ENCODE data around the gene CEP131. TPM values are rescaled to one million over a fixed set of nuclear protein-coding genes. Genes with fewer than 3 reads are reported as not detected.

The CEP131 gene
- total RNA-seq, 5 donors from 2014 or later (not counting 1 experiment from before 2014, with no cell fraction given), result 9.0 to 15.8 (median 11.2) TPM

GRCh38 chr17:81221371-81221841, 1.4 kb downstream of the CEP131 start:
- CTCF ChIA-PET, result no interaction called here
- H3K27ac Mint-ChIP-seq, result no peak overlapping the region
- no peak for ATAC-seq (replicated peaks in 1 of 4)

DNA sequence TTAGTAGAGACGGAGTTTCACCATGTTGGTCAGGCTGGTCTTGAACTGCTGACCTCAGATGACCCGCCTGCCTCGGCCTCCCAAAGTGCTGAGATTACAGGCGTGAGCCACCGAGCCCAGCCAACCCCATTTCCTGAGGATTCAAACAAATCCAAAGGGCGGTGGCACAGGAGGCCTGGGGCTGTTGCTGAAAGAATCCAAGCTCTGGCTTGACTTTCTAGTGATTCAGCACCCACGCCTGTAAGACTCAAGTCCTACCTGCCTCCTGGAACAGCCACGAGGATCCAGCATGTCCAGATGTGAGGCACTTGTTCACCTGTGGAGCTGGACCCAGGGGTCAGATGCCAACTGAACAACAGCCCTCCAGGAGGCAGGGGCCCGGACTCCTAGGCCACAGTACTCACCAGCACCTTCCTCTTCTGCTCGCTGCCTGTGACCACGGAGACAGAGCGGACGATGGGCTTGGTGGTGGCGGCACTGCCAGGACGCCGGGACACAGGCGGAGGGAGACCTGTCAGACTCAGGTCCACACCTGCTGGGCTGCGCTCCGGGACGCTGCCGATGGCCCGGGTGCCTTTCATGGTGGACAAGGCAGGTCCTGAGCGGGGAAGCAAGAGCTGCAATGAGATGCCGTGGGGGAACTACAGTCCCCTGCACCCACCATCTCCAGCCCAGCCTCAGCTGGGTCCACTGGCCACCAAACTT, 3.1 kb downstream of the CEP131 start:
- H3K4me3 Mint-ChIP-seq, result no peak overlapping the region
- H3K27me3 Mint-ChIP-seq, result no peaks in the 10 kb centered on the region
- peaks cover 8 to 22% of the 10 kb centered on the region in 2 experiments for H3K4me1 ChIP-seq (ENCODE audit: control insufficient read depth in 1 of 2, extremely low read depth in 1 of 2, insufficient read depth in 2 of 2, low read length in 2 of 2)
- no peak for DNase-seq
- ChIA-PET POLR2A (interaction anchor here in 1 of 2 donors (0.6 kb wide), 2 partner anchors 28 to 637 kb away, joined by 3 to 4 read pairs; no protein-coding TSS in a partner anchor), CTCF (interaction anchor here in 1 of 2 donors (0.7 kb wide), 1 partner anchor 204 kb away, joined by 3 read pairs; no protein-coding TSS in a partner anchor)
- no peak overlapping the region for H3K27ac ChIP-seq (ENCODE audit: low read length)
- no peaks in the 10 kb centered on the region for H3K9me3 ChIP-seq
- H3K36me3 Mint-ChIP-seq, result peaks cover 13% of the 10 kb centered on the region
- H3K27me3 ChIP-seq (replicated peaks in 1 of 2; ENCODE audit: control insufficient read depth in 2 of 2, extremely low read depth in 1 of 2, insufficient read depth in 2 of 2, low read length in 1 of 2), result peaks cover 0 to 9% of the 10 kb centered on the region in 2 experiments
- ATAC-seq (replicated peaks in 1 of 4), result no peak
- H3K27ac Mint-ChIP-seq, result no peak overlapping the region
- 96% methylated on average over 19 of the region's 24 CpGs for WGBS (ENCODE audit: insufficient coverage)
- no peak overlapping the region for H3K4me3 ChIP-seq (ENCODE audit: control insufficient read depth in 1 of 2, extremely low read depth in 1 of 2, low read length in 1 of 2)
- H3K4me1 Mint-ChIP-seq, result peaks cover 8 to 17% (median 11%) of the 10 kb centered on the region in 3 donors
- H3K9me3 Mint-ChIP-seq, result no peaks in the 10 kb centered on the region
- H3K36me3 ChIP-seq (ENCODE audit: control insufficient read depth in 2 of 2, extremely low read depth in 1 of 2, insufficient read depth in 1 of 2, low read length in 1 of 2), result peaks cover 0 to 14% of the 10 kb centered on the region in 2 donors

More at GRCh38 chr17:81221371-81221841, 1.4 kb downstream of the CEP131 start:
- Mint-ChIP-seq H3K36me3 (peaks cover 10% of the 10 kb centered on the region), H3K4me3 (peak overlapping the region; percentile 61 to 82 (median 61)), H3K9me3 (no peaks in the 10 kb centered on the region), H3K27me3 (no peaks in the 10 kb centered on the region), H3K4me1 (peaks cover 8 to 17% (median 11%) of the 10 kb centered on the region in 3 donors)
- peaks cover 8 to 22% of the 10 kb centered on the region in 2 experiments for H3K4me1 ChIP-seq (ENCODE audit: control insufficient read depth in 1 of 2, extremely low read depth in 1 of 2, insufficient read depth in 2 of 2, low read length in 2 of 2)
- peaks cover 0 to 14% of the 10 kb centered on the region in 2 donors for H3K36me3 ChIP-seq (ENCODE audit: control insufficient read depth in 2 of 2, extremely low read depth in 1 of 2, insufficient read depth in 1 of 2, low read length in 1 of 2)
- H3K4me3 ChIP-seq (ENCODE audit: control insufficient read depth in 1 of 2, extremely low read depth in 1 of 2, low read length in 1 of 2), result no peak overlapping the region
- POLR2A ChIA-PET, result no interaction called here
- DNase-seq, result no peak
- H3K27me3 ChIP-seq (replicated peaks in 1 of 2; ENCODE audit: control insufficient read depth in 2 of 2, extremely low read depth in 1 of 2, insufficient read depth in 2 of 2, low read length in 1 of 2), result peaks cover 0 to 9% of the 10 kb centered on the region in 2 experiments
- no peak overlapping the region for H3K27ac ChIP-seq (ENCODE audit: low read length)
- H3K9me3 ChIP-seq, result no peaks in the 10 kb centered on the region
- WGBS (ENCODE audit: insufficient coverage), result 85% methylated on average over 9 of the region's 11 CpGs

DNA sequence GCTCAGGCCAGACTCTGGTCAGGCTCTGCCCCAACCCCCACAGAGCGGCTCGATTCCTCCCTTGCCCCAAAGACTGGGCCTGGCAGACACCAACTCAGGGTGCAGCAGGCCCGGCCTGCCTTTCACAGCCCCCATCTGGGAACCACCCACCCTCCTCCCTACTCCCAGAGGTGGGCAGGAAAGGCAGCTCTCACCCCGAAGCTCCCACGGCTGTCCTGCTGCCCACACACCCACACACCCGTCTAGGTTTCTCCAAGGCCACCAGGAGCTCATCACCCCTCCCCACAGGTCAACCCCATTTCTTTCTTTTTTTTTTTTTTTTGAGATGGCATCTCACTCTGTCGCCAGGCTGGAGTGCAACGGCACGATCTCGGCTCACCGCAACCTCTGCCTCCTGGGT, 3.8 kb downstream of the CEP131 start:
- Histone ChIP-seq H3K4me3 (ENCODE audit: control insufficient read depth in 1 of 2, extremely low read depth in 1 of 2, low read length in 1 of 2) (no peak overlapping the region), H3K27me3 (replicated peaks in 1 of 2; ENCODE audit: control insufficient read depth in 2 of 2, extremely low read depth in 1 of 2, insufficient read depth in 2 of 2, low read length in 1 of 2) (peaks cover 0 to 9% of the 10 kb centered on the region in 2 experiments), H3K4me1 (ENCODE audit: control insufficient read depth in 1 of 2, extremely low read depth in 1 of 2, insufficient read depth in 2 of 2, low read length in 2 of 2) (peaks cover 8 to 22% of the 10 kb centered on the region in 2 experiments), H3K27ac (ENCODE audit: low read length) (no peak overlapping the region), H3K9me3 (no peaks in the 10 kb centered on the region), H3K36me3 (ENCODE audit: control insufficient read depth in 2 of 2, extremely low read depth in 1 of 2, insufficient read depth in 1 of 2, low read length in 1 of 2) (peaks cover 0 to 14% of the 10 kb centered on the region in 2 donors)
- no peaks in the 10 kb centered on the region for H3K27me3 Mint-ChIP-seq
- no peak overlapping the region for H3K27ac Mint-ChIP-seq
- peaks cover 7 to 16% (median 11%) of the 10 kb centered on the region in 3 donors for H3K4me1 Mint-ChIP-seq
- DNase-seq (no peak), ATAC-seq (replicated peaks in 1 of 4) (no peak)
- ChIA-PET CTCF (interaction anchor here in 1 of 2 donors (0.7 kb wide), 1 partner anchor 203 kb away, joined by 3 read pairs; no protein-coding TSS in a partner anchor), POLR2A (interaction anchor here in 1 of 2 donors (0.6 kb wide), 1 partner anchor 29 kb away, joined by 3 read pairs; no protein-coding TSS in a partner anchor)
- peaks cover 13% of the 10 kb centered on the region for H3K36me3 Mint-ChIP-seq
- no peaks in the 10 kb centered on the region for H3K9me3 Mint-ChIP-seq
- 87% methylated on average over 11 of the region's 11 CpGs for WGBS (ENCODE audit: insufficient coverage)
- H3K4me3 Mint-ChIP-seq, result no peak overlapping the region

DNA sequence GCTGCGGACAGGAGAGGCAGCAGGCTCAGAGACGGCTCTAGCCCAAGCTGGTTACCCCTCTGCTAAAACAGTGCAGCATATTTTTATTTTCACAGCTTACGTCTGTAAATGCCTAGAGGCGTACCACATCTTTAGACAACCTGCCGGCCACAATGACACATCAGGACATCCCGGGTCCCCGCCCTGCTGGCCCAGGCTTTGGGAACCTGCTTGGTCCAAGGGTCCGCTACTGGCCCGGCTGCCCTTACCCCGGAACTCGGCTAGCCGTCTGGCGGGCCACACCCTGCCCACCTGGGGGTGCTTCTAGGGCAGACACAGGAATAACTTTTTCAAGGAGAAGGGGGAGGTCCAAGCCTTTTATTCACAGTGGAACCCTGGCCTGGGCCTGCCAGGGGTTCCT, 4.3 kb downstream of the CEP131 start:
- H3K4me1 ChIP-seq (ENCODE audit: control insufficient read depth in 1 of 2, extremely low read depth in 1 of 2, insufficient read depth in 2 of 2, low read length in 2 of 2), result peaks cover 8 to 17% of the 10 kb centered on the region in 2 experiments
- no peaks in the 10 kb centered on the region for H3K9me3 ChIP-seq
- no peak for ATAC-seq (replicated peaks in 1 of 4)
- H3K4me3 ChIP-seq (ENCODE audit: control insufficient read depth in 1 of 2, extremely low read depth in 1 of 2, low read length in 1 of 2), result no peak overlapping the region
- Mint-ChIP-seq H3K4me1 (peaks cover 2 to 11% (median 5%) of the 10 kb centered on the region in 3 donors), H3K9me3 (no peaks in the 10 kb centered on the region), H3K36me3 (peaks cover 13% of the 10 kb centered on the region), H3K4me3 (no peak overlapping the region), H3K27ac (no peak overlapping the region), H3K27me3 (no peaks in the 10 kb centered on the region)
- WGBS (ENCODE audit: insufficient coverage), result 88% methylated on average over 9 of the region's 13 CpGs
- H3K36me3 ChIP-seq (ENCODE audit: control insufficient read depth in 2 of 2, extremely low read depth in 1 of 2, insufficient read depth in 1 of 2, low read length in 1 of 2), result peaks cover 0 to 14% of the 10 kb centered on the region in 2 donors
- CTCF ChIA-PET, result no interaction called here
- H3K27ac ChIP-seq (ENCODE audit: low read length), result no peak overlapping the region
- peaks cover 0 to 6% of the 10 kb centered on the region in 2 experiments for H3K27me3 ChIP-seq (replicated peaks in 1 of 2; ENCODE audit: control insufficient read depth in 2 of 2, extremely low read depth in 1 of 2, insufficient read depth in 2 of 2, low read length in 1 of 2)
- no peak for DNase-seq
- POLR2A ChIA-PET, result no interaction called here

DNA sequence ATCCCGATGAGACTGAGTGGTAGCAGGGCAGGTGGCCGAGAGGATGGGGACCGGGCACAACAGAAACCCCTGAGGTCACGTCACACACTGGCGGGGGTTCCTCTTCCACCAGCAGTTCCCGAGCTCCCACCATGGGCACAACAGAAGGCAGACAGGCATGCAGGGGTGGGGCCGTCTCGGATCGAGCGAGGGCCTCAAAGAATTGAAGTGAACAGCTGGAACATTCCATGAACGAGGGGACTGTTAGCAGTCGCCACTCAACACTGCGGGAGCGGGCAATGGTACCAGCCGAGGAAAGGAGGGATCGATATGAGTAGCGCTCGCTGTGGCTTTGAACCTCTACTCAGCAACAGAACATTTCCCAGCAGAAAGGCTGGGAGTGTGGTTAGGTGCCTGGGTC, 5.3 kb downstream of the CEP131 start:
- H3K27me3 ChIP-seq (replicated peaks in 1 of 2; ENCODE audit: control insufficient read depth in 2 of 2, extremely low read depth in 1 of 2, insufficient read depth in 2 of 2, low read length in 1 of 2), result peaks cover 0 to 5% of the 10 kb centered on the region in 2 experiments
- H3K4me1 ChIP-seq (ENCODE audit: control insufficient read depth in 1 of 2, extremely low read depth in 1 of 2, insufficient read depth in 2 of 2, low read length in 2 of 2), result peaks cover 8 to 13% of the 10 kb centered on the region in 2 experiments
- Mint-ChIP-seq H3K27ac (no peak overlapping the region), H3K4me1 (peaks cover 0 to 8% (median 4%) of the 10 kb centered on the region in 3 donors), H3K36me3 (peaks cover 13% of the 10 kb centered on the region), H3K27me3 (no peaks in the 10 kb centered on the region), H3K9me3 (no peaks in the 10 kb centered on the region), H3K4me3 (no peak overlapping the region)
- no peaks in the 10 kb centered on the region for H3K9me3 ChIP-seq
- no peak for DNase-seq
- no peak for ATAC-seq (replicated peaks in 1 of 4)
- 95% methylated on average over 10 of the region's 18 CpGs for WGBS (ENCODE audit: insufficient coverage)
- H3K4me3 ChIP-seq (ENCODE audit: control insufficient read depth in 1 of 2, extremely low read depth in 1 of 2, low read length in 1 of 2), result no peak overlapping the region
- ChIA-PET CTCF (no interaction called here), POLR2A (no interaction called here)
- no peak overlapping the region for H3K27ac ChIP-seq (ENCODE audit: low read length)
- peaks cover 0 to 14% of the 10 kb centered on the region in 2 donors for H3K36me3 ChIP-seq (ENCODE audit: control insufficient read depth in 2 of 2, extremely low read depth in 1 of 2, insufficient read depth in 1 of 2, low read length in 1 of 2)

DNA sequence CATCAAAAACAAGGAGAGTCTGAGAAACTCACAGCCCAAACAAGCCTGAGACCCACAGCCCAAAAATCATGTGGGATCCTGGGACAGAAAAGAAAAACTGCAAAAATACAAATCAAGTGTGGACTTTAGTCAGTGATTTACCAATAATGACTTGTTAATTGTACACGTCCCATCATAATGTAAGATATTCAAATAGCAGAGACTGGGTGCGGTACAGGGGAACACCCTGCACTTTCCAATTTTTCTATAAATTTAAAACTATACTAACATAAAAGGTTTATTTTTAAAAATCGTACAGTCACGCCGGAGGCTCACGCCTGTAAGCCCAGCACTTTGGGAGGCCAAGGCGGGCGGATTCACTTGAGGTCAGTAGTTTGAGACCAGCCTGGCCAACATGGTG, 8.8 kb downstream of the CEP131 start:
- Mint-ChIP-seq H3K4me1 (no peaks in the 10 kb centered on the region), H3K27me3 (no peaks in the 10 kb centered on the region), H3K27ac (no peak overlapping the region), H3K4me3 (no peak overlapping the region), H3K36me3 (peaks cover 13% of the 10 kb centered on the region), H3K9me3 (no peaks in the 10 kb centered on the region)
- H3K36me3 ChIP-seq (ENCODE audit: control insufficient read depth in 2 of 2, extremely low read depth in 1 of 2, insufficient read depth in 1 of 2, low read length in 1 of 2), result peaks cover 0 to 5% of the 10 kb centered on the region in 2 donors
- WGBS (ENCODE audit: insufficient coverage), result no CpG with 5 or more reads among the region's 8 CpGs
- H3K4me1 ChIP-seq (ENCODE audit: control insufficient read depth in 1 of 2, extremely low read depth in 1 of 2, insufficient read depth in 2 of 2, low read length in 2 of 2), result no peaks in the 10 kb centered on the region
- no peak overlapping the region for H3K4me3 ChIP-seq (ENCODE audit: control insufficient read depth in 1 of 2, extremely low read depth in 1 of 2, low read length in 1 of 2)
- no peak for DNase-seq
- ChIA-PET POLR2A (no interaction called here), CTCF (no interaction called here)
- no peak for ATAC-seq (replicated peaks in 1 of 4)
- H3K27ac ChIP-seq (ENCODE audit: low read length), result no peak overlapping the region
- no peaks in the 10 kb centered on the region for H3K27me3 ChIP-seq (replicated peaks in 1 of 2; ENCODE audit: control insufficient read depth in 2 of 2, extremely low read depth in 1 of 2, insufficient read depth in 2 of 2, low read length in 1 of 2)
- H3K9me3 ChIP-seq, result no peaks in the 10 kb centered on the region
